Measurements from ENCODE around the gene ARHGAP42. TPM values are rescaled to one million over a fixed set of nuclear protein-coding genes. Genes with fewer than 3 reads are reported as not detected.

Gene ARHGAP42
- total RNA-seq, 1 experiment from 2014 or later, result 7.1 TPM

GRCh38 chr11:100769165-100769564 is 82.1 kb downstream of the ARHGAP42 start:
- DNase-seq (ENCODE audit: low read depth, low spot score) (no peak), ATAC-seq (no peak)
- ChIA-PET CTCF (no interaction called here), POLR2A (interaction anchor here (0.6 kb wide), 1 partner anchor 10 kb away, joined by 11 read pairs; no protein-coding TSS in a partner anchor)
- in situ Hi-C loops (cut with HindIII; ENCODE audit: low pct_unique_long_range_greater_than_20kb, low sequenced_read_pairs) (no loop called here), intact Hi-C loops (cut with micrococcal nuclease; ENCODE audit: unreplicated experiment) (no loop called here)
- Histone ChIP-seq H3K27me3 (ENCODE audit: control insufficient read depth, insufficient read depth, low read length) (no peaks in the 10 kb centered on the region), H3K4me3 (ENCODE audit: low read depth in 2 of 2, low read length in 2 of 2) (no peak overlapping the region), H3K4me1 (ENCODE audit: control insufficient read depth, insufficient read depth, low read length) (no peaks in the 10 kb centered on the region), H3K36me3 (ENCODE audit: control insufficient read depth, insufficient read depth, low read length) (no peaks in the 10 kb centered on the region), H3K27ac (ENCODE audit: low read length) (no peak overlapping the region), H3K9me3 (ENCODE audit: control insufficient read depth, insufficient read depth, low read depth, low read length) (no peaks in the 10 kb centered on the region)
- TF ChIP-seq CTCF (IDR thresholded peaks at IDR 0.05) (no peak), SIN3A (IDR thresholded peaks at IDR 0.05; ENCODE audit: borderline replicate concordance, insufficient read depth, low read depth, low read length) (no peak), TCF7L2 (IDR thresholded peaks at IDR 0.05; ENCODE audit: low read depth, low read length) (no peak), POLR2AphosphoS5 (IDR thresholded peaks at IDR 0.05; ENCODE audit: low read depth, low read length) (no peak)
- BruUV-seq (replicated peaks), result no TSS peak

- DNase-seq (ENCODE audit: low read depth, low spot score), result no peak
- H3K4me3 ChIP-seq (ENCODE audit: low read depth in 2 of 2, low read length in 2 of 2), result no peak overlapping the region
- TF ChIP-seq REST (IDR thresholded peaks at IDR 0.05; ENCODE audit: insufficient read depth in 1 of 2, low read depth in 2 of 2, low read length in 1 of 2), result no peak
- TF ChIP-seq POLR2AphosphoS5 (IDR thresholded peaks at IDR 0.05; ENCODE audit: low read depth, low read length), result no peak
- TF ChIP-seq SIN3A (IDR thresholded peaks at IDR 0.05; ENCODE audit: borderline replicate concordance, insufficient read depth, low read depth, low read length), result no peak
- no peak for TF ChIP-seq CTCF (IDR thresholded peaks at IDR 0.05)
- no peak for TF ChIP-seq TCF7L2 (IDR thresholded peaks at IDR 0.05; ENCODE audit: low read depth, low read length)
- in situ Hi-C loops (cut with HindIII; ENCODE audit: low pct_unique_long_range_greater_than_20kb, low sequenced_read_pairs), result no loop called here
- ChIA-PET CTCF (no interaction called here), POLR2A (interaction anchor here (0.6 kb wide), 1 partner anchor 10 kb away, joined by 11 read pairs; no protein-coding TSS in a partner anchor)
- H3K36me3 ChIP-seq (ENCODE audit: control insufficient read depth, insufficient read depth, low read length), result no peaks in the 10 kb centered on the region
- H3K9me3 ChIP-seq (ENCODE audit: control insufficient read depth, insufficient read depth, low read depth, low read length), result no peaks in the 10 kb centered on the region
- no peak for ATAC-seq
- H3K27me3 ChIP-seq (ENCODE audit: control insufficient read depth, insufficient read depth, low read length), result no peaks in the 10 kb centered on the region
- H3K27ac ChIP-seq (ENCODE audit: low read length), result no peak overlapping the region
- intact Hi-C loops (cut with micrococcal nuclease; ENCODE audit: unreplicated experiment), result no loop called here
- H3K4me1 ChIP-seq (ENCODE audit: control insufficient read depth, insufficient read depth, low read length), result no peaks in the 10 kb centered on the region
- BruUV-seq (replicated peaks), result no TSS peak
Observed at GRCh38 chr11:100769617-100770016, 82.5 kb downstream of the ARHGAP42 start.

All from Panc1 (cell line).